Naive thymus-derived CD4-positive, alpha-beta T cell (primary cell): ENCODE data around the gene CDX2. TPM values are rescaled to one million over a fixed set of nuclear protein-coding genes. Genes with fewer than 3 reads are reported as not detected.

ENCODE experiments used
- ATAC-seq: fragments of 150-1000 bp; cut with Tn5 transposase; 2 replicates; pipeline ENCODE4 v1.10.0; 2021; ENCODE audit warnings: mild to moderate bottlenecking, moderate library complexity
- CTCF ChIA-PET: fragments of 350-600 bp; sonication (Branson Sonifier 250); formaldehyde crosslinking; loops from one replicate; lab custom pipeline; 2021; ENCODE audit warnings: antibody characterized with exemption; lab: Charles Lee
- POLR2A ChIA-PET: fragments of 350-600 bp; sonication (Branson Sonifier 250); formaldehyde crosslinking; loops from one replicate; lab custom pipeline; 2021; ENCODE audit warnings: antibody characterized with exemption, inconsistent platforms; lab: Charles Lee
- DNase-seq, 9 donors: peaks; one replicate each; pipeline versions ENCODE4 v3.0.0 to v3.0.0-alpha.2; 2020 to 2022; ENCODE audit warnings: mixed read lengths in 1 of 9
- H3K27ac ChIP-seq: one replicate; pipeline ENCODE4 v1.7.0; 2013; ENCODE audit warnings: mild to moderate bottlenecking, low read depth, low read length, moderate library complexity
- H3K27me3 ChIP-seq, 2 donors: one replicate each; pipeline ENCODE4 v1.7.0; 2013; ENCODE audit warnings: low read length in 2 of 2, mild to moderate bottlenecking in 2 of 2, moderate library complexity in 2 of 2; ENCODE audit not compliant: control insufficient read depth in 2 of 2, insufficient read depth in 2 of 2
- H3K36me3 ChIP-seq, 3 experiments: 1 replicate in 2 of 3; 2 replicates in 1 of 3; pipeline ENCODE4 v1.7.0; 2013; ENCODE audit warnings: low read length in 3 of 3, mild to moderate bottlenecking in 3 of 3, moderate library complexity in 1 of 3; ENCODE audit not compliant: insufficient read depth in 3 of 3, control insufficient read depth in 2 of 3
- H3K4me1 ChIP-seq, 2 donors: one replicate each; pipeline ENCODE4 v1.7.0; 2013; ENCODE audit warnings: low read length in 2 of 2, mild to moderate bottlenecking in 2 of 2, moderate library complexity in 1 of 2; ENCODE audit not compliant: control insufficient read depth in 2 of 2, insufficient read depth in 2 of 2
- H3K4me3 ChIP-seq: 2 replicates; pipeline ENCODE4 v1.7.0; 2013; ENCODE audit warnings: mild to moderate bottlenecking, low read length
- H3K9me3 ChIP-seq, 3 experiments: 1 replicate in 2 of 3; 2 replicates in 1 of 3; pipeline ENCODE4 v1.7.0; 2013; ENCODE audit warnings: low read length in 3 of 3; ENCODE audit not compliant: control insufficient read depth in 2 of 3
- H3K27ac Mint-ChIP-seq, 9 donors: one replicate each; pipeline ENCODE4 v1.8.0; 2020 to 2022; ENCODE audit warnings: mixed read lengths in 9 of 9, mild to moderate bottlenecking in 8 of 9, moderate library complexity in 5 of 9, inconsistent platforms in 2 of 9
- H3K27me3 Mint-ChIP-seq, 5 donors: one replicate each; pipeline ENCODE4 v1.8.0; 2021 to 2022; ENCODE audit warnings: mixed read lengths in 5 of 5, mild to moderate bottlenecking in 1 of 5
- H3K36me3 Mint-ChIP-seq, 5 donors: one replicate each; pipeline ENCODE4 v1.8.0; 2020 to 2022; ENCODE audit warnings: mixed read lengths in 5 of 5, mild to moderate bottlenecking in 3 of 5, inconsistent platforms in 1 of 5
- H3K4me1 Mint-ChIP-seq, 7 donors: one replicate each; pipeline ENCODE4 v1.8.0; 2020 to 2022; ENCODE audit warnings: mixed read lengths in 7 of 7, mild to moderate bottlenecking in 3 of 7, inconsistent platforms in 1 of 7
- H3K4me3 Mint-ChIP-seq, 10 donors: one replicate each; pipeline ENCODE4 v1.8.0; 2020 to 2022; ENCODE audit warnings: mild to moderate bottlenecking in 10 of 10, mixed read lengths in 10 of 10, moderate library complexity in 6 of 10, inconsistent platforms in 2 of 10
- H3K9me3 Mint-ChIP-seq, 11 donors: one replicate each; pipeline ENCODE4 v1.8.0; 2020 to 2022; ENCODE audit warnings: mixed read lengths in 11 of 11, mild to moderate bottlenecking in 4 of 11, inconsistent platforms in 1 of 11, moderate library complexity in 1 of 11
- intact Hi-C, 2 donors: fragments of 100-400 bp; cut with micrococcal nuclease; formaldehyde crosslinking; loops; one replicate each; pipeline ENCODE4 v1.15.1; 2023
- polyA plus RNA-seq, 2 donors: library from polyadenylated mRNA; unstranded; fragments of 300-500 nt; fragmentation: Illumina TruSeq; gene quantifications; one replicate each; pipeline ENCODE4 v1.2.3, GENCODE V29; 2021
- total RNA-seq, 6 experiments: library from RNA in 5 of 6; stranded (reverse) in 5 of 6; gene quantifications; 1 replicate in 5 of 6; 2 replicates in 1 of 6; pipeline ENCODE4 v1.2.3 and lab custom pipeline; 2021 to 2026

CDX2 gene
- total and polyA plus RNA-seq, 7 experiments from 2014 or later: not detected

- intact Hi-C loops: loop anchor here in 1 of 2 donors (2.0 kb wide), 1 partner anchor 46 kb away; the partner anchor contains the start of gene CDX2
- Histone ChIP-seq H3K4me1 (peaks cover 0 to 10% of the 10 kb centered on the region in 2 donors), H3K27ac (no peak overlapping the region), H3K36me3 (no peaks in the 10 kb centered on the region), H3K9me3 (no peaks in the 10 kb centered on the region), H3K4me3 (no peak overlapping the region), H3K27me3 (peaks cover 6 to 18% of the 10 kb centered on the region in 2 donors)
- H3K4me1 Mint-ChIP-seq: peaks cover 11 to 61% (median 44%) of the 10 kb centered on the region in 7 donors
- H3K9me3 Mint-ChIP-seq: peaks cover 0 to 3% (median 0%) of the 10 kb centered on the region in 11 donors
- H3K27me3 Mint-ChIP-seq: peaks cover 73 to 87% (median 79%) of the 10 kb centered on the region in 5 donors
- H3K27ac Mint-ChIP-seq: peak overlapping the region in 1 of 9 donors; percentile 42
- H3K36me3 Mint-ChIP-seq: peaks cover 0 to 5% (median 0%) of the 10 kb centered on the region in 5 donors
- peak overlapping the region in 5 of 10 donors; percentile 11 to 46 (median 23) for H3K4me3 Mint-ChIP-seq
- DNase-seq (no peak), ATAC-seq (no peak)
- ChIA-PET CTCF (no interaction called here), POLR2A (no interaction called here)
Observed at GRCh38 chr13:27922883-27923612, 46.1 kb downstream of the CDX2 start.

GRCh38 chr13:27921961-27922882 lies 46.9 kb downstream of the CDX2 start:
- H3K4me1 ChIP-seq: peaks cover 0 to 16% of the 10 kb centered on the region in 2 donors

GRCh38 chr13:27921421-27921960 lies 47.6 kb downstream of the CDX2 start:
- Mint-ChIP-seq H3K4me3 (peak overlapping the region in 6 of 10 donors; percentile 6 to 85 (median 81)), H3K4me1 (peaks cover 9 to 58% (median 42%) of the 10 kb centered on the region in 7 donors), H3K27me3 (peaks cover 73 to 87% (median 79%) of the 10 kb centered on the region in 5 donors), H3K27ac (no peak overlapping the region), H3K36me3 (peaks cover 0 to 4% (median 0%) of the 10 kb centered on the region in 5 donors), H3K9me3 (peaks cover 0 to 3% (median 0%) of the 10 kb centered on the region in 11 donors)
- Histone ChIP-seq H3K9me3 (no peaks in the 10 kb centered on the region), H3K4me3 (peak overlapping the region; percentile 9), H3K27ac (no peak overlapping the region), H3K36me3 (no peaks in the 10 kb centered on the region), H3K4me1 (peaks cover 0 to 16% of the 10 kb centered on the region in 2 donors), H3K27me3 (peaks cover 6 to 17% of the 10 kb centered on the region in 2 donors)
- DNase-seq (peak in 1 of 9 donors; percentile 29), ATAC-seq (no peak)
- intact Hi-C loops: loop anchor here in 1 of 2 donors (2.0 kb wide), 1 partner anchor 39 kb away; no protein-coding TSS in a partner anchor
- ChIA-PET POLR2A (no interaction called here), CTCF (no interaction called here)

More at GRCh38 chr13:27921961-27922882, 46.9 kb downstream of the CDX2 start:
- H3K27ac Mint-ChIP-seq: peak overlapping the region in 1 of 9 donors; percentile 33
- ATAC-seq (no peak), DNase-seq (peak in 1 of 9 donors; percentile 21)
- Histone ChIP-seq H3K36me3 (no peaks in the 10 kb centered on the region), H3K27me3 (peaks cover 6 to 19% of the 10 kb centered on the region in 2 donors), H3K9me3 (no peaks in the 10 kb centered on the region), H3K27ac (no peak overlapping the region), H3K4me3 (no peak overlapping the region)
- peak overlapping the region in 8 of 10 donors; percentile 6 to 85 (median 49) for H3K4me3 Mint-ChIP-seq
- H3K36me3 Mint-ChIP-seq: peaks cover 0 to 4% (median 0%) of the 10 kb centered on the region in 5 donors
- intact Hi-C loops: loop anchor here in 1 of 2 donors (2.0 kb wide), 2 partner anchors 39 to 47 kb away; partner anchors contain the start of gene CDX2
- peaks cover 73 to 87% (median 79%) of the 10 kb centered on the region in 5 donors for H3K27me3 Mint-ChIP-seq
- CTCF ChIA-PET: no interaction called here
- H3K9me3 Mint-ChIP-seq: peaks cover 0 to 3% (median 0%) of the 10 kb centered on the region in 11 donors
- POLR2A ChIA-PET: no interaction called here
- H3K4me1 Mint-ChIP-seq: peaks cover 7 to 61% (median 46%) of the 10 kb centered on the region in 7 donors

GRCh38 chr13:27920677-27921420 lies 48.3 kb downstream of the CDX2 start:
- H3K27me3 Mint-ChIP-seq: peaks cover 74 to 86% (median 78%) of the 10 kb centered on the region in 5 donors
- Histone ChIP-seq H3K36me3 (no peaks in the 10 kb centered on the region), H3K27me3 (peaks cover 6 to 19% of the 10 kb centered on the region in 2 donors), H3K9me3 (no peaks in the 10 kb centered on the region), H3K27ac (no peak overlapping the region), H3K4me3 (peak overlapping the region; percentile 9), H3K4me1 (peaks cover 0 to 16% of the 10 kb centered on the region in 2 donors)
- no peak for DNase-seq
- POLR2A ChIA-PET: no interaction called here
- intact Hi-C loops: loop anchor here in 1 of 2 donors (2.0 kb wide), 1 partner anchor 40 kb away; no protein-coding TSS in a partner anchor
- CTCF ChIA-PET: no interaction called here
- no peak for ATAC-seq
- H3K27ac Mint-ChIP-seq: peak overlapping the region in 1 of 9 donors; percentile 68
- peaks cover 9 to 52% (median 39%) of the 10 kb centered on the region in 7 donors for H3K4me1 Mint-ChIP-seq
- peak overlapping the region; percentile 57 to 85 (median 74) for H3K4me3 Mint-ChIP-seq
- peaks cover 0 to 4% (median 0%) of the 10 kb centered on the region in 5 donors for H3K36me3 Mint-ChIP-seq
- H3K9me3 Mint-ChIP-seq: peaks cover 0 to 3% (median 0%) of the 10 kb centered on the region in 11 donors

GRCh38 chr13:27919934-27920676 lies 49.0 kb downstream of the CDX2 start, which contains the start of gene PDX1:
Gene PDX1 (plus strand): TSS chr13:27920000. CDS start chr13:27920139, 139 bp downstream.
- POLR2A ChIA-PET: no interaction called here
- no peak within 1 kb of the TSS for H3K27ac ChIP-seq
- no peaks in the 10 kb centered on the region for H3K9me3 ChIP-seq
- intact Hi-C loops: loop anchor here in 1 of 2 donors (2.0 kb wide), 1 partner anchor 41 kb away; no protein-coding TSS in a partner anchor
- no peaks in the 10 kb centered on the region for H3K36me3 ChIP-seq
- ATAC-seq (peak; percentile 46), DNase-seq (peak in 1 of 9 donors; percentile 24)
- peaks cover 0 to 2% (median 0%) of the 10 kb centered on the region in 11 donors for H3K9me3 Mint-ChIP-seq
- H3K4me3 Mint-ChIP-seq: peak within 1 kb of the TSS; percentile 57 to 85 (median 74)
- H3K27me3 ChIP-seq: peaks cover 6 to 20% of the 10 kb centered on the region in 2 donors
- CTCF ChIA-PET: no interaction called here
- peak within 1 kb of the TSS in 1 of 9 donors; percentile 68 for H3K27ac Mint-ChIP-seq
- peaks cover 9 to 49% (median 41%) of the 10 kb centered on the region in 7 donors for H3K4me1 Mint-ChIP-seq
- H3K4me1 ChIP-seq: peaks cover 0 to 16% of the 10 kb centered on the region in 2 donors
- H3K4me3 ChIP-seq: peak within 1 kb of the TSS; percentile 9
- peaks cover 0 to 4% (median 0%) of the 10 kb centered on the region in 5 donors for H3K36me3 Mint-ChIP-seq
- H3K27me3 Mint-ChIP-seq: peaks cover 75 to 86% (median 78%) of the 10 kb centered on the region in 5 donors
